Muscle of leg (tissue), 11 donors: ENCODE data around the gene CARMIL3. TPM values are rescaled to one million over a fixed set of nuclear protein-coding genes. Genes with fewer than 3 reads are reported as not detected.

Experiments
- DNase-seq: peaks from one replicate; pipeline ENCODE4 v3.0.0; 2013
- H3K27ac ChIP-seq: one replicate; pipeline ENCODE4 v1.5.1; 2013; ENCODE audit warnings: mild to moderate bottlenecking, low read length, control low read depth
- H3K27me3 ChIP-seq: one replicate; pipeline ENCODE4 v1.6.1; 2013; ENCODE audit warnings: low read length; ENCODE audit not compliant: control insufficient read depth, insufficient read depth
- H3K36me3 ChIP-seq: one replicate; pipeline ENCODE4 v1.6.1; 2013; ENCODE audit warnings: low read length; ENCODE audit not compliant: control insufficient read depth, insufficient read depth
- H3K4me1 ChIP-seq: one replicate; pipeline ENCODE4 v1.6.1; 2013; ENCODE audit warnings: low read length; ENCODE audit not compliant: control insufficient read depth, insufficient read depth
- H3K4me3 ChIP-seq: one replicate; pipeline ENCODE4 v1.5.1; 2013; ENCODE audit warnings: low read length, control low read depth
- H3K9me3 ChIP-seq: replicated peaks from 2 replicates; pipeline ENCODE4 v1.6.1; 2013; ENCODE audit warnings: low read depth, low read length; ENCODE audit not compliant: control insufficient read depth
- WGBS: methylation state at CpG from one replicate; pipeline ENCODE4 v1.1.5; 2013; ENCODE audit warnings: missing lambda C conversion rate; ENCODE audit not compliant: insufficient coverage; 5-methylcytosine and 5-hydroxymethylcytosine counted together
- polyA plus RNA-seq, 8 donors: library from polyadenylated mRNA; unstranded; fragments of 120-200 nt; gene quantifications; one replicate each; pipeline versions ENCODE4 v1.2.1 to v1.2.3, GENCODE V29; 2013; ENCODE audit warnings: inconsistent platforms in 1 of 8, low replicate concordance in 1 of 8; ENCODE audit not compliant: insufficient read length in 8 of 8, insufficient read depth in 1 of 8
- total RNA-seq: library from RNA; stranded (reverse); fragments of 120-200 nt; gene quantifications from one replicate; pipeline ENCODE4 v1.2.4, GENCODE V29; 2013

The CARMIL3 gene
- total and polyA plus RNA-seq, 9 donors: 0.06 to 0.54 (median 0.22) TPM

DNA sequence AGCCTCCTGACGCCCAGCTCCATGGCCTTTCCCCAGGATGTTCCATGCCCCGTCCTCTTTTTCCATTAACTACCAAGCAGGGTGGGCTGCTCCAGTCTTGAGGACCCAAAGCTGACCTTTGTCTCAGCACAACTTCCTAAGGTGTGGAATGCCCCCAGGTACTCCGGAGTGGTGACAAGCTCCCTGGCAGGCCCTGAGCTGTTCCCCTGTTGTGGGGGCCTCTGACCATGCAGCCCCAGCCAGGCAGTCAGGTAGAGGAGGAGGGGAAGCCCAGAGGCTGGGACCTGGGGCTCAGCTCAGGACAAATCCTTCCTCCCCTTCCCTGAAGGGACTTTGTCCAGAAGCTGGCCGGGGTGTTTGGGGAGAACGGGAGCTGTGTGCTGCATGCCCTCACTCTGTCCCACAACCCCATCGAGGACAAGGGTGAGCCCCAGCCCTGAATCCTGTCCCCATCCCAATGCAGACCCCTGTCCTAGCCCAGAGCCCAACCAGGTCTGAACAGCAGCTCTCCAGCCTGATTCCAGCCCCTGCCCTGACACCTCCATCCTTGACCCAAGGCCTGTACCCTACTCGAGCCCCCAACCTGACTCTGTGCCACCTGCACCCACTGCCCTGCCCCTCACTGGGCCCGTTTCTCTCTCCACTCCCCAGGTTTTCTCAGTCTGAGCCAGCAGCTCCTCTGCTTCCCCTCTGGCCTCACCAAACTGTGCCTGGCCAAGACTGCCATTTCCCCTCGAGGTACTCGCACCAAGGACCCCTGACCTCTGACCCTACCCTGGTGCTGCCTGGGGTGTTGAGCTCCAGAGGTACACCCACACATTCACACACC is 4.4 kb downstream of the CARMIL3 start:
- WGBS: 79% methylated on average over 6 of the region's 10 CpGs
- no peaks in the 10 kb centered on the region for H3K36me3 ChIP-seq
- DNase-seq: no peak
- no peaks in the 10 kb centered on the region for H3K9me3 ChIP-seq
- peaks cover 28% of the 10 kb centered on the region for H3K27me3 ChIP-seq
- no peak overlapping the region for H3K27ac ChIP-seq
- H3K4me3 ChIP-seq: no peak overlapping the region
- peaks cover 19% of the 10 kb centered on the region for H3K4me1 ChIP-seq

DNA sequence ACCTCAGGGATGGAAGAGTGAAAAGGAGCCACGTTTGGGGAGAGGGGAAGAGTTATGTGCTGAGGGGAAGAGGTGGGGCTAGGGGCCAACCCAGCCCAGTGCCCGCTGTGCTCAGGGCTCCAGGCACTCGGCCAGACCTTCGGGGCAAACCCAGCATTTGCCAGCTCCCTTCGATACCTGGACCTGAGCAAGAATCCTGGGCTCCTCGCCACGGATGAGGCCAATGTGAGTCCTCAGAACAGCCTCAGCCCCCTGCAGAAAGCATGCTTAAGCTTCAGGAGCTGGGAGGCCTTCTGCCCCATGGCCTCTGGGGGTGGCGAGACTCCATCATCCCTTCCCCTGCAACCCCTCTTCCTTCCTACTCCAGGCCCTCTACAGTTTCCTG is 5.0 kb downstream of the CARMIL3 start:
- no peak overlapping the region for H3K4me3 ChIP-seq
- H3K27ac ChIP-seq: no peak overlapping the region
- peaks cover 14% of the 10 kb centered on the region for H3K4me1 ChIP-seq
- H3K9me3 ChIP-seq: no peaks in the 10 kb centered on the region
- WGBS: 68% methylated on average over 7 of the region's 8 CpGs
- DNase-seq: no peak
- H3K36me3 ChIP-seq: no peaks in the 10 kb centered on the region
- H3K27me3 ChIP-seq: peaks cover 24% of the 10 kb centered on the region

- peaks cover 11% of the 10 kb centered on the region for H3K4me1 ChIP-seq
- no peaks in the 10 kb centered on the region for H3K9me3 ChIP-seq
- H3K27me3 ChIP-seq: peaks cover 22% of the 10 kb centered on the region
- H3K4me3 ChIP-seq: no peak overlapping the region
- no peaks in the 10 kb centered on the region for H3K36me3 ChIP-seq
- WGBS: no CpG with 5 or more reads among the region's 2 CpGs
- H3K27ac ChIP-seq: no peak overlapping the region
- no peak for DNase-seq
Measured at GRCh38 chr14:24057271-24057670, 5.5 kb downstream of the CARMIL3 start.

DNA sequence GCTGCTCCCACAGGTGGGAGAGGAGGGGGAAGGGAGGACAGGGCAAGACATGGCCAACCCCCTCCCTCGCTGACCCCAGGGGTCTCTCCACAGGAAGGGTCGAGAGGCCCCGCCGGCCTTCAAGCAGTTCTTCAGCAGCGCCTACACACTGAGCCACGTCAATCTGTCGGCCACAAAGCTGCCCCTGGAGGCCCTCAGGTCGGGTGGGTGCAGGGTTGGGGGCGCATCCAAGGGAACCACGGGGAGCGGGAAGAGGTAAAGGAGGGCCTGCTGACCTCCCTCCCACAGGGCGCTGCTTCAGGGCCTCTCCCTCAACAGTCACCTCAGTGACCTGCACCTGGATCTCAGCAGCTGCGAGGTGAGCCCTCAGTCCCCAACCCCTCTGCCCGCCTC is 6.1 kb downstream of the CARMIL3 start:
- peaks cover 5% of the 10 kb centered on the region for H3K4me1 ChIP-seq
- no peaks in the 10 kb centered on the region for H3K36me3 ChIP-seq
- H3K4me3 ChIP-seq: no peak overlapping the region
- H3K9me3 ChIP-seq: no peaks in the 10 kb centered on the region
- DNase-seq: no peak
- WGBS: 56% methylated on average over 13 of the region's 14 CpGs
- H3K27me3 ChIP-seq: peaks cover 17% of the 10 kb centered on the region
- no peak overlapping the region for H3K27ac ChIP-seq

GRCh38 chr14:24058260-24058950 is 6.6 kb downstream of the CARMIL3 start:
- no peaks in the 10 kb centered on the region for H3K9me3 ChIP-seq
- H3K36me3 ChIP-seq: no peaks in the 10 kb centered on the region
- peaks cover 5% of the 10 kb centered on the region for H3K4me1 ChIP-seq
- peaks cover 11% of the 10 kb centered on the region for H3K27me3 ChIP-seq
- H3K4me3 ChIP-seq: no peak overlapping the region
- DNase-seq: peak; percentile 86
- WGBS: 44% methylated on average over 6 of the region's 7 CpGs
- no peak overlapping the region for H3K27ac ChIP-seq

- Histone ChIP-seq H3K27me3 (peaks cover 5% of the 10 kb centered on the region), H3K27ac (no peak overlapping the region), H3K36me3 (no peaks in the 10 kb centered on the region), H3K4me3 (no peak overlapping the region), H3K4me1 (peaks cover 5% of the 10 kb centered on the region), H3K9me3 (no peaks in the 10 kb centered on the region)
- 79% methylated on average over 8 of the region's 10 CpGs for WGBS
- no peak for DNase-seq
Measured at GRCh38 chr14:24058951-24059475, 7.2 kb downstream of the CARMIL3 start.

- Histone ChIP-seq H3K4me3 (no peak overlapping the region), H3K9me3 (no peaks in the 10 kb centered on the region), H3K27me3 (peaks cover 3% of the 10 kb centered on the region), H3K4me1 (peaks cover 5% of the 10 kb centered on the region), H3K36me3 (no peaks in the 10 kb centered on the region), H3K27ac (no peak overlapping the region)
- WGBS: 84% methylated on average over 16 of the region's 16 CpGs
- DNase-seq: no peak
Measured at GRCh38 chr14:24059841-24060388, 8.1 kb downstream of the CARMIL3 start.

GRCh38 chr14:24060443-24060842 is 8.6 kb downstream of the CARMIL3 start:
- H3K36me3 ChIP-seq: no peaks in the 10 kb centered on the region
- no peak for DNase-seq
- H3K4me1 ChIP-seq: peaks cover 5% of the 10 kb centered on the region
- 87% methylated on average over 8 of the region's 10 CpGs for WGBS
- no peaks in the 10 kb centered on the region for H3K27me3 ChIP-seq
- no peak overlapping the region for H3K4me3 ChIP-seq
- no peak overlapping the region for H3K27ac ChIP-seq
- no peaks in the 10 kb centered on the region for H3K9me3 ChIP-seq

- Histone ChIP-seq H3K36me3 (no peaks in the 10 kb centered on the region), H3K4me3 (no peak overlapping the region), H3K4me1 (peaks cover 5% of the 10 kb centered on the region), H3K27ac (no peak overlapping the region), H3K27me3 (no peaks in the 10 kb centered on the region), H3K9me3 (no peaks in the 10 kb centered on the region)
- WGBS: 94% methylated on average over 6 of the region's 7 CpGs
- DNase-seq: no peak
Measured at GRCh38 chr14:24060984-24061913, 9.4 kb downstream of the CARMIL3 start.
